HG03025 (cell line): Measurements from ENCODE around the gene UBA1.

ENCODE experiments used
- ATAC-seq: cut with Tn5 transposase; IDR thresholded peaks from one replicate; pipeline ENCODE4 v1.9.1; 2021; ENCODE audit warnings: mild to moderate bottlenecking, moderate library complexity; ENCODE audit not compliant: unreplicated experiment, low FRiP score

The UBA1 gene

GRCh38 chrX:47193475-47194193 is at the start of gene UBA1:
Gene UBA1 (plus strand): TSS chrX:47193829. CDS start chrX:47198803, 4,974 bp downstream.
- peak; percentile 89 for ATAC-seq

GRCh38 chrX:47143894-47144625 is 49.6 kb upstream of the UBA1 start:
- ATAC-seq, result peak; percentile 12

- ATAC-seq, result peak; percentile 80
These were observed 48.8 kb upstream of the UBA1 start, which contains the start of the genes NDUFB11 and RBM10 for GRCh38 chrX:47144626-47145394. Gene NDUFB11 (minus strand): TSS chrX:47144702. CDS start chrX:47144679, 23 bp downstream. Gene RBM10 (plus strand): TSS chrX:47145221. CDS start chrX:47147482, 2,261 bp downstream.

- peak; percentile 28 for ATAC-seq
These were observed 48.1 kb upstream of the UBA1 start for GRCh38 chrX:47145395-47146120.

GRCh38 chrX:47146121-47146935 is 47.3 kb upstream of the UBA1 start:
- ATAC-seq, result no peak

- no peak for ATAC-seq
These were observed 46.4 kb upstream of the UBA1 start for GRCh38 chrX:47146936-47147859.

- no peak for ATAC-seq
These were observed 44.7 kb upstream of the UBA1 start for GRCh38 chrX:47148946-47149345.

GRCh38 chrX:47151435-47151834 is 42.2 kb upstream of the UBA1 start:
- ATAC-seq, result no peak

- ATAC-seq, result no peak
These were observed 36.8 kb upstream of the UBA1 start for GRCh38 chrX:47156611-47157520.

GRCh38 chrX:47158131-47158530 is 35.5 kb upstream of the UBA1 start:
- ATAC-seq, result no peak

GRCh38 chrX:47158781-47159180 is 34.8 kb upstream of the UBA1 start:
- ATAC-seq, result no peak

- no peak for ATAC-seq
These were observed 32.8 kb upstream of the UBA1 start for GRCh38 chrX:47160781-47161180.

GRCh38 chrX:47162927-47163583 is 30.6 kb upstream of the UBA1 start:
- no peak for ATAC-seq

- ATAC-seq, result no peak
These were observed 29.2 kb upstream of the UBA1 start for GRCh38 chrX:47164420-47164819.

GRCh38 chrX:47166126-47166525 is 27.5 kb upstream of the UBA1 start:
- ATAC-seq, result no peak

GRCh38 chrX:47168495-47169073 is 25.0 kb upstream of the UBA1 start:
- no peak for ATAC-seq

GRCh38 chrX:47169273-47169672 is 24.4 kb upstream of the UBA1 start:
- no peak for ATAC-seq
